Fibroblast of villous mesenchyme (primary cell): Measurements from ENCODE around the gene CABYR. TPM values are rescaled to one million over a fixed set of nuclear protein-coding genes. Genes with fewer than 3 reads are reported as not detected.

Source experiments
- DNase-seq: peaks from one replicate; pipeline ENCODE4 v3.0.0-alpha.2; 2010; ENCODE audit warnings: low read depth
- H3K4me3 ChIP-seq: 2 replicates; pipeline ENCODE4 v1.5.1; 2011; ENCODE audit warnings: low read depth, mild to moderate bottlenecking, low read length
- total RNA-seq: library from RNA; depleted of rRNA; stranded (reverse); fragments of >200 nt; gene quantifications from 2 replicates; pipeline ENCODE4 v1.2.3, GENCODE V29; 2012
- TF ChIP-seq, protein P1 (sequence below): IDR thresholded peaks from 2 replicates; pipeline ENCODE4 v1.5.1; 2012; ENCODE audit warnings: low read depth, mild to moderate bottlenecking, low read length; ENCODE audit not compliant: insufficient read depth

CABYR gene, protein sequence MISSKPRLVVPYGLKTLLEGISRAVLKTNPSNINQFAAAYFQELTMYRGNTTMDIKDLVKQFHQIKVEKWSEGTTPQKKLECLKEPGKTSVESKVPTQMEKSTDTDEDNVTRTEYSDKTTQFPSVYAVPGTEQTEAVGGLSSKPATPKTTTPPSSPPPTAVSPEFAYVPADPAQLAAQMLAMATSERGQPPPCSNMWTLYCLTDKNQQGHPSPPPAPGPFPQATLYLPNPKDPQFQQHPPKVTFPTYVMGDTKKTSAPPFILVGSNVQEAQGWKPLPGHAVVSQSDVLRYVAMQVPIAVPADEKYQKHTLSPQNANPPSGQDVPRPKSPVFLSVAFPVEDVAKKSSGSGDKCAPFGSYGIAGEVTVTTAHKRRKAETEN
- 6.4 and 20.3 TPM in 2 replicates for total RNA-seq

DNA sequence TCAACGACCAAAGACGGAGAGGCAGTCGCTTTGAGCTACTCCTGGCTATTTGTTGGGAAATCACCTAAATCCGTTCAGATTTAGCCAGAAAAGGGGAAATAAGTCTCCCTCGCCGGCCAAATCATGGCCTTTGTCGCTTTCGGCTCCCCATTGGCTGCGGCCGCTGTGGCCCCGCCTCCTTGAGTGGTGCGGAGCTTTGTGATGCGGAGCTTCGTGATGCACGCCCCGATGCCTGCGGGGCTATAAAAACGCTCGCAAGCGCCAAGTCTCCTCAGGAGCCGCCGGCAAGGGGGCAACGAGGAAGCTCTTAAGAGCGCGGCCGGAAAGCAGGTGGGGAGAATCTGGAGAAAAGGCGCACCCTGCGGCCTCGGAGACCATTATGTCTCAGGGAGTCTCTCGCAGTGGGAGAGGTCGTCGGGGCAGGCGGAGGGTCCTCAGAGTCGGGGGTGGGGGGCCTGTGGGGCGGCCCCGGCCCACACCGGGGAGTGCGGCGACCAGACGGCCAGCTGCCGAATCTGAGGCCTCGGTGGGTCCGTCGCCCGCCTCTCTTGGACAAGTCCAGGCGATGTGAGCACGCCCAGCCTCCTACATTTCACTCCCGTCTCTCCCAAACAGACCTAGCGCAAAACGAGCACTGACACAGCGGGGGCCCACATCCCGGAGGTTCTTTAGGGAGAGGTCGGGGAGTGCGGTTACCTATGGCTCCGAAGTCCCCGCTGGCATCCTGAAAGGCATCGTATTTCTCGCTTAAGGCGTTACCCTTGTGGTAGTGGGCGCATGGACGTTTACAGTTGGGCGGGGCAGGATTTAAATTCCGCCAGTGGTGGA is at the start of gene CABYR:
Gene CABYR, plus strand, starts transcription at position 274 of the 828 bp plus-strand sequence. CDS start 4,053 bp downstream, outside the sequence.
- TF ChIP-seq, protein P1, sequence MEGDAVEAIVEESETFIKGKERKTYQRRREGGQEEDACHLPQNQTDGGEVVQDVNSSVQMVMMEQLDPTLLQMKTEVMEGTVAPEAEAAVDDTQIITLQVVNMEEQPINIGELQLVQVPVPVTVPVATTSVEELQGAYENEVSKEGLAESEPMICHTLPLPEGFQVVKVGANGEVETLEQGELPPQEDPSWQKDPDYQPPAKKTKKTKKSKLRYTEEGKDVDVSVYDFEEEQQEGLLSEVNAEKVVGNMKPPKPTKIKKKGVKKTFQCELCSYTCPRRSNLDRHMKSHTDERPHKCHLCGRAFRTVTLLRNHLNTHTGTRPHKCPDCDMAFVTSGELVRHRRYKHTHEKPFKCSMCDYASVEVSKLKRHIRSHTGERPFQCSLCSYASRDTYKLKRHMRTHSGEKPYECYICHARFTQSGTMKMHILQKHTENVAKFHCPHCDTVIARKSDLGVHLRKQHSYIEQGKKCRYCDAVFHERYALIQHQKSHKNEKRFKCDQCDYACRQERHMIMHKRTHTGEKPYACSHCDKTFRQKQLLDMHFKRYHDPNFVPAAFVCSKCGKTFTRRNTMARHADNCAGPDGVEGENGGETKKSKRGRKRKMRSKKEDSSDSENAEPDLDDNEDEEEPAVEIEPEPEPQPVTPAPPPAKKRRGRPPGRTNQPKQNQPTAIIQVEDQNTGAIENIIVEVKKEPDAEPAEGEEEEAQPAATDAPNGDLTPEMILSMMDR, result no peak
- peak; percentile 82 for DNase-seq

DNA sequence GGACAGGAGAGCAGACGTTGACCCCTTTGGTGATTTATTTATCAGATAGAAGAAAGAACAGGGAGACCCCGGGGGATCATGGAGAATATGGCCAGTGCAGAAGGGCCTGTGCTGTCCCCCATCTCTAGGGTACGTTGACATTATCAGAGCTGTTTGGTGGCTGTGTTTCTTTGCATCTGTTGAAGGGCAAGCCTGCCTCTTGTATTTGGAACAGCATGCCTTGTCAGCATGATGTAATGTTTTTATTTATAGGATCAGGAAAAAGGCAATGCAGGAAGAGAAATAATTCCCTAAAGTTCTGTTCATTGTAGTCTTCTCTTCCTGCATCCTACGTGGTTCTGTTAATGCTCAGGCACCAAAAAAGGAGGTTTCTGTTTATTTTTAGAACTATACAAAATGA is 49.8 kb upstream of the CABYR start:
- TF ChIP-seq, protein P1, result no peak
- no peak for DNase-seq
- no peak overlapping the region for H3K4me3 ChIP-seq

More for the DNA sequence above, at the start of gene CABYR:
- H3K4me3 ChIP-seq, result peak within 1 kb of the TSS; percentile 58

DNA sequence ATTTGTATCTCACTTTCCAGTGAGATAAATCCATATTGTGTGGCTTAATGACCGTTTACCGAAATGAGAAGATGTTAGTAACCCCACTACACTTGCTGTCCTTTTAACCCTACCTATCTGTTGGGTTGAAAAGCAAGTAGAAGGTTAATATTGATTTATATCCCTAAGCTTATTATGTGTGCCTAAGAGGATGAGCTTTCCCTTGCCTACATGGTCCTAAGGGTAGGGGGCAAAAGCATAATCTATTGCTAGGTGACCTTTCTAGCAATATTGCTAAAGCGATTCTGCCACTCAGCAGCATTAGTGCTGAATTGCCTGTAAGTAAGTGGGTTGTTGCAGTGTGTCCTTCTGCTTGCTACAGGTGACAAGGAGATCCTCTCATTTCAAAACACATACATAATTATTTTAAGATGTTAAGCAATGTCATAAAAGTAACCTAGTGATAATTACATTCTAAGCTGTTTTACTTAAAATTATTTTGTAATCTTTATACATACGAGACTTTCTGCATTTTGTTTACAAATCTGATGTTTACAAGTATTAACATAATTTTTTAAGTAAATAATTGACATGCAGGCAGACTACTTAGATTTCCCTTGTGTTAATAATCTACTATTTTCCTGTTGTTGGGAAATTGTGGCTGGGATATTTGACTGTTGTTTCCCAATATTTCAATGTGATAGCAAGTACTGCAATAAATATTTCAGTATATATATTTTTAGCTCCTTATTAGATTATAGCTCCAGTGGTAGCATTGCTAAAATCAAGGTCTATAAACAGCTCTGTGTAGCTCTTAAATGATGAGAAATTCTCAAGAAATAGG is 49.1 kb upstream of the CABYR start:
- TF ChIP-seq, protein P1, result no peak
- no peak for DNase-seq
- H3K4me3 ChIP-seq, result no peak overlapping the region

DNA sequence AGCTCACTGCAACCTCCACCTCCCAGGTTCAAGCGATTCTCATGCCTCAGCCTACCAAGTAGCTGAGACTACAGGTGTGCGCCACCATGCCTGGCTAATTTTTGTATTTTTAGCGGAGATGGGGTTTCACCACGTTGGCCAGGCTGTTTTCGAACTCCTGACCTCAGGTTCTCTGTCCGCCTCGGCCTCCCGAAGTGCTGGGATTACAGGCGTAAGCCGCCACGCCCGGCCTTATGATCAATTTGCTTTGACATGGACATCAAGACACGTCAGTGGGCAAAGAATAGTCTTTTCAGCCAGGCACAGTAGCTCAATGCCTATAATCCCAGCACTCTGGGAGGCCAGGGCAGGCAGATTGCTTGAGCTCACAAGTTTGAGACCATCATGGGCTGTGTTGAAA is 48.0 kb upstream of the CABYR start:
- TF ChIP-seq, protein P1, result no peak
- H3K4me3 ChIP-seq, result no peak overlapping the region
- DNase-seq, result no peak

DNA sequence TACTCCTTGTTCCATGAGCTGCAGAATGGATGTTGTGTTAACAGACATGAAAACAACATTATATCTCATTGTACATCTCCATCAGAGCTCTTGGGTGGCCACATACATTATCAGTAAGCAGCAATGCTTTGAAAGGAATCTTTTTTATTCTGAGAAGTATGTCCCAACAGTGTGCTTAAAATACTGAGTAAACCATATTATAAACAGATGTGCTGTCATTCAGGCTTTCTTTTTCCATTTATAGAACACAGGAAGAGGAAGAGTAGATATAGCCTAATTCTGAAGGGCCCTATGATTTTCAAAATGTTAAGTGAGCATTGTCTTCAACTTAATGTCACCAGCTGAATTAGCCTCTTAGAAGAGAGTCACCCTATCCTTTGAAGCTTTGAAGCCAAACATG is 44.3 kb upstream of the CABYR start:
- H3K4me3 ChIP-seq, result no peak overlapping the region
- DNase-seq, result peak; percentile 3
- TF ChIP-seq, protein P1, result no peak

DNA sequence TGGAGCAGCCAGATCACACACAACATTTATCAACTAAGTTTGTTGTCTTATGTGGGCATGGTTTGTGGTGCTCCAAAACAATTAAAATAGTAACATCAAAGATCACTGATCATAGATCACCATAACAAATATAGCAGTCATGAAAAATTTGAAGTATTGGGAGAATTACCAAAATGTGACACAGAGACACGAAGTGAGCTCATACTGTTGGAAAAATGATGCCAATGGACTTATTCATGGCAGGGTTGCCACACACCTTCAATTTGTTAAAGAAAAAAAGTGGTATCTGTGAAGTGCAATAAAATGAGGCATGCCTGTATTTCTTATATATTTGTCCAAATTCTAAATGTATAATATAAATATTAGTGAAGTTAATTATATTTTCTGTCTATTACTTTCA is 42.9 kb upstream of the CABYR start:
- DNase-seq, result no peak
- TF ChIP-seq, protein P1, result no peak
- no peak overlapping the region for H3K4me3 ChIP-seq
